ENCODE data around the gene SHFL. TPM values are rescaled to one million over a fixed set of nuclear protein-coding genes. Genes with fewer than 3 reads are reported as not detected.

SHFL gene
- total RNA-seq, 4 donors from 2014 or later = 18.5 to 46.1 (median 32.6) TPM

- Histone ChIP-seq H3K27me3 (no peaks in the 10 kb centered on the region), H3K27ac (no peak overlapping the region), H3K9me3 (no peaks in the 10 kb centered on the region), H3K4me1 (no peaks in the 10 kb centered on the region), H3K4me3 (replicated peaks in 1 of 3) (no peak overlapping the region), H3K36me3 (no peaks in the 10 kb centered on the region)
- DNase-seq = no peak
- intact Hi-C loops (cut with DNase I) = no loop called here
- WGBS, 2 donors = 70 to 72% methylated on average over 4 of the region's 4 CpGs
- TF ChIP-seq, protein P1, sequence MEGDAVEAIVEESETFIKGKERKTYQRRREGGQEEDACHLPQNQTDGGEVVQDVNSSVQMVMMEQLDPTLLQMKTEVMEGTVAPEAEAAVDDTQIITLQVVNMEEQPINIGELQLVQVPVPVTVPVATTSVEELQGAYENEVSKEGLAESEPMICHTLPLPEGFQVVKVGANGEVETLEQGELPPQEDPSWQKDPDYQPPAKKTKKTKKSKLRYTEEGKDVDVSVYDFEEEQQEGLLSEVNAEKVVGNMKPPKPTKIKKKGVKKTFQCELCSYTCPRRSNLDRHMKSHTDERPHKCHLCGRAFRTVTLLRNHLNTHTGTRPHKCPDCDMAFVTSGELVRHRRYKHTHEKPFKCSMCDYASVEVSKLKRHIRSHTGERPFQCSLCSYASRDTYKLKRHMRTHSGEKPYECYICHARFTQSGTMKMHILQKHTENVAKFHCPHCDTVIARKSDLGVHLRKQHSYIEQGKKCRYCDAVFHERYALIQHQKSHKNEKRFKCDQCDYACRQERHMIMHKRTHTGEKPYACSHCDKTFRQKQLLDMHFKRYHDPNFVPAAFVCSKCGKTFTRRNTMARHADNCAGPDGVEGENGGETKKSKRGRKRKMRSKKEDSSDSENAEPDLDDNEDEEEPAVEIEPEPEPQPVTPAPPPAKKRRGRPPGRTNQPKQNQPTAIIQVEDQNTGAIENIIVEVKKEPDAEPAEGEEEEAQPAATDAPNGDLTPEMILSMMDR (IDR thresholded peaks at IDR 0.05) = no peak
- no peak for TF ChIP-seq POLR2A (IDR thresholded peaks at IDR 0.05)
Measured at GRCh38 chr19:10043286-10043927, 42.7 kb upstream of the SHFL start.

- Histone ChIP-seq H3K27ac (no peak overlapping the region), H3K9me3 (no peaks in the 10 kb centered on the region), H3K4me3 (replicated peaks in 1 of 3) (no peak overlapping the region), H3K27me3 (no peaks in the 10 kb centered on the region), H3K4me1 (no peaks in the 10 kb centered on the region), H3K36me3 (no peaks in the 10 kb centered on the region)
- intact Hi-C loops (cut with DNase I) = no loop called here
- TF ChIP-seq, protein P1 (IDR thresholded peaks at IDR 0.05) = no peak
- no peak for TF ChIP-seq POLR2A (IDR thresholded peaks at IDR 0.05)
- WGBS, 2 donors = 81 to 91% methylated on average over 1 of the region's 1 CpG
- DNase-seq = no peak
Measured at GRCh38 chr19:10044390-10044789, 41.7 kb upstream of the SHFL start.

DNA sequence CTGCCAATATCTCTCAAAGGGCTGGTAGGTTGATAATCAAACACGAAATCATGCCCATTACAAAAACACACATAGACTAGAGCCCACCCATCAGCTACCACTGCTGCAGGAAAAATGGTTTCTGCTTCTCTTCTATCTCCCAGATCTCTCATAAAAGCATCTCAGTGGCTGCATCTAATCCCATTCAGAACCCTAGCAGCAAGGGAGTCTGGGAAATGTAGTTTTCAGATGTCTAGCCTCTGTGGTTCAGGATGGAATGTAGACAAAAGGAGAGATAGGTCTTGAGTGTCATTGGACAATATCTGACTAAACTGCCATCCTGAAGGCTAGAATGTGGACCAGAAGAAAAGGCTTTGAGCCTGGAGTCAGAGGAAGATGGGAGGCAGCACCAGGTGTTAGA lies 40.7 kb upstream of the SHFL start:
- H3K4me3 ChIP-seq (replicated peaks in 1 of 3) = no peak overlapping the region
- no peaks in the 10 kb centered on the region for H3K4me1 ChIP-seq
- H3K27me3 ChIP-seq = no peaks in the 10 kb centered on the region
- H3K36me3 ChIP-seq = no peaks in the 10 kb centered on the region
- TF ChIP-seq, protein P1 (IDR thresholded peaks at IDR 0.05) = no peak
- H3K9me3 ChIP-seq = no peaks in the 10 kb centered on the region
- no peak overlapping the region for H3K27ac ChIP-seq
- no peak for DNase-seq
- intact Hi-C loops (cut with DNase I) = no loop called here
- WGBS, 2 donors = 43 to 67% methylated on average over 1 of the region's 1 CpG

- intact Hi-C loops (cut with DNase I) = no loop called here
- no peak overlapping the region for H3K4me3 ChIP-seq (replicated peaks in 1 of 3)
- no peaks in the 10 kb centered on the region for H3K9me3 ChIP-seq
- TF ChIP-seq POLR2A (IDR thresholded peaks at IDR 0.05) = no peak
- TF ChIP-seq, protein P1 (IDR thresholded peaks at IDR 0.05) = no peak
- no peaks in the 10 kb centered on the region for H3K27me3 ChIP-seq
- 67 to 69% methylated on average over 1 to 2 of the region's 2 CpGs for WGBS, 2 donors
- H3K36me3 ChIP-seq = no peaks in the 10 kb centered on the region
- H3K27ac ChIP-seq = no peak overlapping the region
- H3K4me1 ChIP-seq = no peaks in the 10 kb centered on the region
- DNase-seq = no peak
Measured at GRCh38 chr19:10049626-10050025, 36.5 kb upstream of the SHFL start.

DNA sequence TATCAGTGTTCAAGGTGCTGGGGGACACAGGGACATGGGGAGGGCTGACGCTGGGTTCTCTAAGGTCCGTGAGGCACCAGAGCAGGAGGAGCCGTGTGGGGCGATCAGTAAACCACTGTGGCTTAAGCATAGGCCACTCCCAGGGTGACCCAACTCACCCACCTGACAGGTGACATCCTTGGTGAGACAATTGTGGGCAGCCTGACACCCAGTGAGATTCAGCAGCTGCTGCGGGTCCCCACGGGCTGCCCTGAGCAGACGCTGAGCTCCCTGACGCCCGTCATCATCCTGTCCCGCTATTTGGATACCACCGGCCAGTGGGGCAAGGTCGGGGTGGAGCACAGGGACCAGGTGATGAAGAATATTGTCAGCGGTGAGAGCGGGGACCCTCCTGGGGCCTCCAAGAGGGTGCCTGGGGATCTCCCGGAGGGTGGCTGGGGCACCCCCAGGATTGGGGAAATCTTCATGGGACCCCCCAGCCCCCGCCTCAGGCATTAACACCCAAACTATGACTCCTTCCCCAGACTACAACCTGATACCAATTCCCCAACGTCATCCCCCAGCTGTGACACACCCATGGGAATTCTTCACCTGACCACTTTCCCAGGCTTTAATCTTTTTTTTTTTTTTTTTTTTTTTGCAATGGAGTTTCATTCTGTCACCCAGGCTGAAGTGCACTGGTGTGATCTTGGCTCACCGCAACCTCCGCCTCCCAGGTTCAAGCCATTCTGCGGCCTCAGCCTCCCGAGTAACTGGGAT lies 33.3 kb upstream of the SHFL start:
- TF ChIP-seq, protein P1 (IDR thresholded peaks at IDR 0.05) = no peak
- TF ChIP-seq POLR2A (IDR thresholded peaks at IDR 0.05) = no peak
- no peak for DNase-seq
- Histone ChIP-seq H3K27ac (no peak overlapping the region), H3K4me3 (replicated peaks in 1 of 3) (no peak overlapping the region), H3K4me1 (no peaks in the 10 kb centered on the region), H3K9me3 (no peaks in the 10 kb centered on the region), H3K27me3 (no peaks in the 10 kb centered on the region), H3K36me3 (no peaks in the 10 kb centered on the region)
- 71 to 80% methylated on average over 16 to 19 of the region's 21 CpGs for WGBS, 2 donors
- intact Hi-C loops (cut with DNase I) = no loop called here
